Keratinocyte (primary cell): ENCODE measurements around the gene ZMYND8.

Experiments
- EZH2 ChIP-seq: IDR thresholded peaks from one replicate; pipeline ENCODE4 v1.6.1; 2012; ENCODE audit warnings: inconsistent platforms, mild to moderate bottlenecking, low read length, moderate library complexity
- TF ChIP-seq, protein P1 (sequence below), 3 experiments: IDR thresholded peaks in 1 of 3; conservative IDR thresholded peaks in 1 of 3; optimal IDR thresholded peaks in 1 of 3; 2 replicates in 2 of 3; 3 replicates in 1 of 3; pipeline versions ENCODE3 to v1.5.1; 2011; ENCODE audit warnings: low read length in 3 of 3, mild to moderate bottlenecking in 3 of 3, moderate library complexity in 2 of 3, control low read depth in 1 of 3, inconsistent platforms in 1 of 3; ENCODE audit not compliant: insufficient read depth in 2 of 3; ENCODE audit errors: extremely low read depth in 1 of 3

DNA sequence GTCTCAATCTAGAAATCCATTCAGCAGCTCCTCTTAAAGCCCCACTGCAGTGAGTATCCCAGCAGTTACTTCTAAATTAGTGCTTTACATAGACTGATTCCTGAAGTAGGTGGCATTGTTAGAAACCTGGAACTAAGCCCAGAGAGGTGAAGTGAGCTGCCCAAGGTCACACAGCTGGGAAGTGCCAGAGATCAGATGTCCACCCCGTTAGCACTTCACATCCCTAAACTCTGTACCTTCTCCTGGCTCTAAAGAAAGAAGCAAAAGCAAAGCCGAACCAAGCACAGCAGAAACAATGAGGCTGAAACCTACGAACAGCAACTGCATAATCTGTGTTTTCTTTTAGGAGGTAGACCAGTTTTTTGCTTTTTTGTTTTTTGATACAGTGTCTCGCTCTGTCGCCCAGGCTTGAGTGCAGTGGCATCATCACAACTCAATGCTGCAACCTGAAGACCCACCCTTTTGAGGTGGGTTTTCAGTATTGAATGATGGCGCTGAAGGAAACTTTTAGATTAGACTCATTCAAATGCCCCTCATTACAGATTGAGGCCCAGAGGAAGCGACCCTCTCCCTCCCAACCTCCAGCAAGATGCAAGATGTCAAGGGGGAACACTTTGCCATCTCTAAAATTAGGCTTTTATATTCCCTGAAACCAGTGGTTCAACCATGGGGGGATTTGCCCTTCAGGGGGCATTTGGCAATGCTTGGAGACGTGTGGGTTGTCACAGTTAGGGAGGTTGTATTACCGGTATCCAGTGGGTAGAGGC, 3.2 kb upstream of the ZMYND8 start:
- TF ChIP-seq, protein P1, sequence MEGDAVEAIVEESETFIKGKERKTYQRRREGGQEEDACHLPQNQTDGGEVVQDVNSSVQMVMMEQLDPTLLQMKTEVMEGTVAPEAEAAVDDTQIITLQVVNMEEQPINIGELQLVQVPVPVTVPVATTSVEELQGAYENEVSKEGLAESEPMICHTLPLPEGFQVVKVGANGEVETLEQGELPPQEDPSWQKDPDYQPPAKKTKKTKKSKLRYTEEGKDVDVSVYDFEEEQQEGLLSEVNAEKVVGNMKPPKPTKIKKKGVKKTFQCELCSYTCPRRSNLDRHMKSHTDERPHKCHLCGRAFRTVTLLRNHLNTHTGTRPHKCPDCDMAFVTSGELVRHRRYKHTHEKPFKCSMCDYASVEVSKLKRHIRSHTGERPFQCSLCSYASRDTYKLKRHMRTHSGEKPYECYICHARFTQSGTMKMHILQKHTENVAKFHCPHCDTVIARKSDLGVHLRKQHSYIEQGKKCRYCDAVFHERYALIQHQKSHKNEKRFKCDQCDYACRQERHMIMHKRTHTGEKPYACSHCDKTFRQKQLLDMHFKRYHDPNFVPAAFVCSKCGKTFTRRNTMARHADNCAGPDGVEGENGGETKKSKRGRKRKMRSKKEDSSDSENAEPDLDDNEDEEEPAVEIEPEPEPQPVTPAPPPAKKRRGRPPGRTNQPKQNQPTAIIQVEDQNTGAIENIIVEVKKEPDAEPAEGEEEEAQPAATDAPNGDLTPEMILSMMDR (optimal IDR thresholded peaks at IDR 0.05 in 1 of 3, IDR thresholded peaks at IDR 0.05 in 1 of 3, conservative IDR thresholded peaks at IDR 0.05 in 1 of 3; ENCODE audit: extremely low read depth in 1 of 3, insufficient read depth in 2 of 3, low read length in 3 of 3) = no peak
- no peak for TF ChIP-seq EZH2
